ENCODE measurements around the gene HECTD2.
A peak's percentile ranks its signal among the peaks of the same experiment; 100 is the strongest.
"Not testable (repeated sequence)": the region's sequence is repeated elsewhere in the genome, so short reads cannot be mapped to it uniquely, and the experiment has no call there.

The HECTD2 gene

GRCh38 chr10:91412354-91413087 is 2.4 kb downstream of the HECTD2 start:
- DNase-seq (ENCODE audit: low spot score), result no peak

GRCh38 chr10:91415816-91416215 is 5.7 kb downstream of the HECTD2 start:
- DNase-seq (ENCODE audit: low spot score), result no peak

DNA sequence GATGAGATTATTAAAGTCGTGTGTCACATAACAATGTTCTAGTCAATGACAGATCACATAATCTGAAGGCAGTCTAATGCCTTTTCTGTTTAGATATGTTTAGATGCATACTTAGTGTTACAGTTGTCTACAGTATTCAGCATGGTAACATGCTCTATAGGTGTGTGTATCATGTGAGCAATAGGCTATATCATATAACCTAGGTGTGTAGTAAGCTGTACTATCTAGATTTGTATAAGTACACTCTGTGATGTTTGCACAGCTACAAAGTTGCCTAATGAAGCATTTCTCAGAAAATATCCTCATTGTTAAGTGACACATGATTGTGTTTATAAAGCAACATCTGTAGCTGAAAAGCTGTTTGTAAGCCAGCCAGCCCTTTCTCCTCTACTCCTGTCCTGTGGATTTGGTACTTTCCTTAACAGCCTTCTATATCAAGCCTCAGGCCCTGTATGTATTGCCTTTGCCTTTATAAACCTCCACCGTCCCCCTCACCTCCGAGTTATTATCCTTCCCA is 6.3 kb downstream of the HECTD2 start:
- DNase-seq (ENCODE audit: low spot score), result no peak

DNA sequence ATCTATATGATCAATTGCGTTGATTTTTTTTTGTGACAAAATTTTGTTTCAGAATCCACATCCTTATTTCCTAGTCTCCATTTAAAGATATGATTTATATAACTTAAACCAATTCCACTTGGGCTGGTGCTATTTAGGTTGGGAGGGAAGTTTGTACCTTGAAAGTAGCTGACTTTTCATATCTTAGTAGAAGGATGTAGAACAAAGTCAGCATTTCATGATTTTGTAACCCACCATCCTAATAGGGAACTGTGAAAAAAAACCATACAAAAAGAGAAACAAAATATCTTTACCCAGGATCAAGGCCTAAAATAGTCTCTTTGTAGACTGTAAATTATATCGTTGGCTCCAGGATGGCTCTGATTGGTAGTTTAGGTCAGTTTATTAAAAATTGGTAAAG is 8.3 kb downstream of the HECTD2 start:
- DNase-seq (ENCODE audit: low spot score), result no peak

- DNase-seq (ENCODE audit: low spot score), result no peak
Measured at GRCh38 chr10:91420868-91421267, 10.7 kb downstream of the HECTD2 start.

GRCh38 chr10:91422915-91423314 is 12.8 kb downstream of the HECTD2 start:
- DNase-seq (ENCODE audit: low spot score), result no peak

- DNase-seq (ENCODE audit: low spot score), result no peak
Measured at GRCh38 chr10:91424016-91424415, 13.9 kb downstream of the HECTD2 start.

DNA sequence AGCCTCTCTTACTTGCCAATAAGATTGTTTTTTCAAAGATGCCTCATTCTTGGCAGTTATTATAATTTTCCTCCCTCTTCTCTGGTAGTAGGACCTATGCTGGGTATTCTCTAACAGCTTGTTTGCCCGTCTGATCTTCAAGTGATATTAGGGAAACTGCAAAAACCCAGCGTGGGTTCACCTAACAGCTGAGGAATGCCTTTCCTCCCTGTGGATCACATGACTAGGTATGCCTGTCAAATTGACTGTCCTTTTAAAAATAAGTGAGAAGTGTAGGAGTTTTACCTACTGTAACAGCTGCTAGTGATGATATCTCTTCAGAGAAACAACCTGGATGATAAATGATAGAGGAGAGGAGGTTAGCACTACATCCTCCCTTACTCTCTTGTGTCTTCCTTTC is 22.0 kb downstream of the HECTD2 start:
- no peak for DNase-seq (ENCODE audit: low spot score)

DNA sequence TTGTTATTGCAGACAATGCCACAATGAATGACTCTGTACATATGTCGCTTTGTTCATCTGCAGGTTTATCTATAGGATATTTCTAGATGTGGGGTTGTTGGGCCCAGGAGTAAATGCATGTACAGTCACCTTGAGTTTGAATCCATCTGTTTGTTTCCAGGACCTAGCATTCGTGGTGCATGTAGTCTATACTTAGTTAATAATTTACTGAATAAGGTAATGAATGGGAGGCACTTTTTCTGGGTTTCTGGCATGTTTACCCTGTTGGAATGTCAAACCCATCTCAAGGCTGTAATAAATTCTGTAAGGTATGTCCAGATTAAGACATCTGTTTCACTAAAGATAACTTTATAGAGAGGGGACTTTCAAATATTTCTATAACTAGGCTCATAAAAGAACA is 23.5 kb downstream of the HECTD2 start:
- DNase-seq (ENCODE audit: low spot score), result no peak

DNA sequence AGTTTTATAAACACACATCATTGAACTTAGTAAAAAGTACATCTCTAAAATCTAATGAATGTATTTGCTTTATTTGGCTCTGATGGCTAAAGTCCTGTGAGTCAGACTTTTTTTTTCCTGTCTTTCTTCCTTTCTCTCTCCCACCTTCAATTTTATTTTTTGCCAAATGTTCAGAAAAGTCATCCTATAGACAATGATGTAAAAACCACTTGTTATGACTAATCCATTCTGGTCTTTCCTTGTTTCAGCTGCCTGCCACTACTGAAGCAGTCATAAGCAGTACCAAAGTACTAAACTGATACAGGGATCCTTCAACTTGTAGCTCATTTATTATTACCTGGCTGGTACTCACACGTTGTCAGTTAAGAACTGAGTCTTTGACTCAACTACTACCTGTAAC is 23.9 kb downstream of the HECTD2 start:
- DNase-seq (ENCODE audit: low spot score), result no peak

DNA sequence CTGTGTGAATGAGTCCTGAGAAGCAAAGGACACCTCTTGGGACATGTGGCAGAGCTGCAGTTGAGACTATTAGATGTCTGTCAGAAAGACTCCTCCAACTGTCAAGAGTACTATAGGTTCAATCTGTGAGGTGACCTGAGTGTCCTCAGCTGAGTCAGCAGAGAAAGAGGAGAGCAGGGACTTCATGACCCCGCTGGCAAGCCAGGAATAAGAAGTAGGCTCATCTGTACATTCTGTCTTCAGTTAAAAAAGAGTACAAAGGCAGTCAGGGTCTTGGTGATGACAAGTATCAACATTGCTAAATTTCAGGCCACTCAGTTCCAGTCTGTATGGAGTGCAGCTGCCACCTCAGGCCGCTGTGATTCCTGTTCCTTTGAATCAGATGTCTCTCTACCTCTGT is 25.1 kb downstream of the HECTD2 start:
- DNase-seq (ENCODE audit: low spot score), result no peak

- DNase-seq (ENCODE audit: low spot score), result not testable (repeated sequence)
Measured at GRCh38 chr10:91438228-91438627, 28.1 kb downstream of the HECTD2 start.

DNA sequence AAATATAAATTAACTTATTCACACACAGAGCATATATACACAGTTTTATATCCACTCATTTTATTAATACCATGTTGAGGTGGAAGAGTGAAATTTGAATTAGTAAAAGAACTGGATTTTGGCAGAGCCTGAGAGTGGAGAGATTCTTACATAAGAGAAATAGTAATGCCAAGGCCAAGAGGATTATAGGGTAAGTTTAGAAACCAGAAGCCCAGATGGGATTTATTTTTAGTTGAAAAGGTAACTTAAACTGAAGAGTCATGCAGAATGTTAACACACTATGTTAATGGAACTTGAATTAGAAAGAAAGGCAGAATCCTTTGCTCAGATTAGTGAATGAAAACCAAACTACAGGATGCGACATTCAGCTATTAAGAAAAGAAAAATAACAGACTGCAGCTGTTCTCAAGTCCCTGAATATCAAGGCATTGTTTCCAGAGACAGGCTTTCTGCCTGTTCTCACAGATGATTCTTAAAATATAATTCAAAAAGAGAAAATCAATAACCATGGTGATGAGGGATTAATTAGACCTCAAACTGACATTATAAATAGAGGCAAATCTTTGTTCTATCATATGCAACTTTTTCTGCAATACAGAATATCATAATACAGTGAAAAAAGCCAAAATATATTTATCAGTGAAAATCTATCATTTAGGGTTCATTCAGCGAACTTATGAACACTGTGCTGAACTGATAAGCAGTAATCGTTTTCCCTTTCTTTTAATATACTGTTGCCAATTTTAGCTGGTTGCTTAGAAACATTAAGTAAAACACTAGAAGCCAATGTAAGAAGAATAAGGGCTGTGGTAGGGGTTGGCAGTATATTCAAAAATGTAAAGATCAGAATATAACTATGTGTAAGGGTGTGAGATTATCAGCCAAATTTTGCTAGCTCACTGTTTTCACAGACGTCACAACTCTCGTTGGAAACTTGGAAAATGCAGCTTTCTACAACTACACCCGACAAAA is 34.4 kb downstream of the HECTD2 start:
- no peak for DNase-seq (ENCODE audit: low spot score)

DNA sequence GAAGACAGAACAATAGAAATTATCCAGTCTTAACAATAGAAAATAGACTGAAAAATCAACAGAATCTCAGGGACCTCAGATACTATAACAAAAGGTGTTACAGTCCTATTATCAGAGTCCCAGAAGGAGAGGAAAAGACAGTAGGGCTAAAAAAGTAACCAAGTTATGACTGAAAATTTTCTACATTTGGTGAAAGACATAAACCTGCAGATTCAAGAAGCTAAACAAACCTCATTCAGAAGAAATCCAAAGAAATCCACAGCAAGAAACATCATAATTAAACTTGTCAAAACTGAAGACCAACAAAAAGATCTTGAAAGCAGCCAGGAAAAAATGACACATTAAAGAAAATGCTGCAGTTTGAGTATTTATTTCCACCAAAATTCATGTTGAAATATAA is 41.9 kb downstream of the HECTD2 start:
- DNase-seq (ENCODE audit: low spot score), result no peak

DNA sequence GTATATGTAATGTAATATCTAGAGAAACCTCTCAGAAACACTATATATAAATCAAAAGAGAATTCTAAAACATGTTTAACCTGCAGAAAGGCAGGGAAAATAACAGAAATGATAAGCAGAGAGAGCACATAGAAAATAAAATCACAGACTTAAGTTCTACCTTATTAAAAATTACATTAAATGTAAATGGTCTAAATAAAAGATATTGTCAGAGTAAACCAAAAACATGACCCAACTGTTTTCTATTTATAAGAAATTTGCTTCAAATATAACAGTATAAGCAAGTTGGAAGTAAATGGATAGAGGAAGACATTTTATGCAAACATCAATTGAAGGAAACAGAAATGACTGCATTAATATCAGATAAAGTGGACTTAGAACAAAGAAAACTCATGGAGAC is 43.4 kb downstream of the HECTD2 start:
- DNase-seq (ENCODE audit: low spot score), result no peak

- DNase-seq (ENCODE audit: low spot score), result not testable (repeated sequence)
Measured at GRCh38 chr10:91455135-91455534, 45.0 kb downstream of the HECTD2 start.

DNA sequence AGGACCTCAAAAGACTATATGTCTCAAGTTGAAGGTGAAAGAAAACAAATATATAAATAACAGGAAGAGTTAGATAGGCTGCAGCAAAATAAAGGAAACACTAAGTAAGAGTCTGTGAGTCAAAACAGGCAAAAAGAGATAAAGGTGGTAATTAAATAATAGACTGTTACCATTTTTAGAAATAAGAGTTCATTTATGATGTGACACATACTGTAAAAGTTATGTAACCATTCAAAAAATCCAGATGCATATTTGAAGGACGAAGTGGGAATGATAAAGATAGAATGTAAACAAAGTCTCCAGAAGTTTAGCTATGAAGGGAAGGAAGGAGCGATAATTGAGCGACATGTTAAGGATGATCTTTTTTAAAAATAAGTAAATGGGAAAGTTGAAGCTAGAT is 50.5 kb downstream of the HECTD2 start:
- no peak for DNase-seq (ENCODE audit: low spot score)

DNA sequence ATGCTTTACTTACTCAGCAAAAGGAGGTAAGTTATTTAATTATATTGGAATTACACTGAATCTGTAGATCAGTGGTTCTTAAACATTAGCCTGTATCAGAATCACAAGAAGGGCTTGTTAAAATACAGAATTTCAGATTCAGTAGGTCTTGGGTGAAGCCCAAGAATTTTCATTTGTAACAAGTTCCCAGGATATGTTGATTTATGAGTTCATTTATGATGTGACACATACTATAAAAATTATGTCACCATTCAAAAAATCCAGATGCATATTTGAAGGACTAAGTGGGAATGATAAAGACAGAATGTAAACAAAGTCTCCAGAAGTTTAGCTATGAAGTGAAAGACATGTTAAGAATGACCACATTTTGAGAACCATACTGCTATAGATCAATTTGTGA is 52.3 kb downstream of the HECTD2 start:
- peak; percentile 14 for DNase-seq (ENCODE audit: low spot score)

GRCh38 chr10:91464500-91464899 is 54.4 kb downstream of the HECTD2 start:
- DNase-seq (ENCODE audit: low spot score), result no peak

DNA sequence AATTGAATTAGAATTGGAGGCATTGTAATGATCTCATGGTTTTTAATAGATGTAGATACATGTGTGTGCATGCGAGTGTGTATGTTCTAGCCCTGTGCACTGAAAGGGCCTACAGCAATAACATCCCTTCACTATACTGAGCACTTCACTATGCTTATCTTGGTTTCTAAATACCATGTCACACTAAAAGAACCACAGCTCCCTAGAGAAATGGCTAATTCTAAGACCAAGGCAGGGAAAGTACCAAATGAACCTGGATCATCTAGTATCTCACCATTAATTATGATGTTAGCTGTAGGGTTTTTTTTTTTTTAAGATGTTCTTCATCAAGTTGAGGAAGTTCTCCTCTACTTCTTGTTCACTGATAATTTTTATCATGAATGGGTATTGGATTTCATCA is 55.1 kb downstream of the HECTD2 start:
- DNase-seq (ENCODE audit: low spot score), result no peak

- DNase-seq (ENCODE audit: low spot score), result no peak
Measured at GRCh38 chr10:91467114-91467513, 57.0 kb downstream of the HECTD2 start.

DNA sequence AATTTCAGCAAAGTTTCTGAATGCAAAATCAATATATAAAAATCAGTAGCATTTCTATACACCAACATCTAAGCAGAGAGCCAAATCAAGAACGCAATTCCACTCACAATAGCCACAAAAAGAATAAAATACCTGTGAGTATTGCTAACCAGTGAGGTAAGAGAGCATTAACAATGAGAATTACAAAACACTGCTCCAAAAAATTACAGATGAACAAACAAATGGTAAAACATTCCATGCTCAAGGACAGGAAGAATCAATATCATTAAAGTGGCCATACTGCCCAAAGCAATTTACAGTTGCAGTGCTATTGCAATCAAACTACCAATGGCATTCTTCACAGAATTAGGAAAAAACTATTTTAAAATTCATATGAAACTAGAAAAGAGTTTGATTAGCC is 61.5 kb downstream of the HECTD2 start:
- no peak for DNase-seq (ENCODE audit: low spot score)

- DNase-seq (ENCODE audit: low spot score), result no peak
Measured at GRCh38 chr10:91472911-91473310, 62.8 kb downstream of the HECTD2 start.

All from hepatic stellate cell (primary cell).